ENCODE measurements around the gene VASP.

Gene VASP

DNA sequence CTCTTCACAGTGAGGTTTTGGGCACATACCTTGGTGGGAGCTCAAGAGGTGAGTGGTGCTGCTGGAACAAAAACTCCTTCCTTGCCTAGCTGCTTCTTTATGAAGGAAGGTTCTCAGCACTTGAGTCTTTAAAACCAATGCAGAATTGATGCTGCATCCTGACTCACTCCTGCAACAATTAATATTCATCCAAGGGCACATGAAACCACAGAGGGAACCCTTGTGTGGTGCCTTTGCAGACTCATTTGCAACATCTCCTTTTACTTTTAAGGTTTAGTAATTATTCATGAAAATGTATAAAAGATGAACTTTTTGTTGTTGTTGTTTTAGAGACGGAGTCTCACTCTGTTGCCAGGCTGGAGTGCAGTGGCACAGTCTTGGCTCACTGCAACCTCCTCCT is 47.2 kb downstream of the VASP start:
- TF ChIP-seq FOXP2 (optimal IDR thresholded peaks at IDR 0.05; ENCODE audit: borderline replicate concordance, extremely low read depth, extremely low read length, insufficient read depth) = no peak
- TF ChIP-seq POLR2AphosphoS5 (IDR thresholded peaks at IDR 0.05; ENCODE audit: low read depth, low read length) = no peak

DNA sequence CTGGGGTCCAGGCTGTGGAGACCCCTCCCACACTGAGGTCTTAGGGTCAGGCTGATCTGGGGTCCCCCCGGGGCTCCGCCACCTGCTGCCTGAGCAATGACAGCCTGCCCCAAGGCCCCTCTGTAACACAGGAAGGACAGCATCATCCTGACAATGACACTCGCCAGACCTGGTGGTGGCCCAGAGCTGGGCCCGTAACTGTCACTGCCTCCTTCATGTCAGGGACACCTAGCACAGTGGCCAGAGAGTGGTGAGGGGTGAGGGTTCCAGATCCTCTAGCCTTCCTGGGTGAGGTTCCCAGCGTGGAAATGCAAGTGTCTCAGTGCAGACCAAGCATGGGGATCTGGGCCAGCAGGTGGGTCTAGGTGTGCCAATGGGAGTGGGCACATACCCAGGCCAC is 49.6 kb downstream of the VASP start:
- no peak for TF ChIP-seq FOXP2 (optimal IDR thresholded peaks at IDR 0.05; ENCODE audit: borderline replicate concordance, extremely low read depth, extremely low read length, insufficient read depth)
- TF ChIP-seq, protein P1, sequence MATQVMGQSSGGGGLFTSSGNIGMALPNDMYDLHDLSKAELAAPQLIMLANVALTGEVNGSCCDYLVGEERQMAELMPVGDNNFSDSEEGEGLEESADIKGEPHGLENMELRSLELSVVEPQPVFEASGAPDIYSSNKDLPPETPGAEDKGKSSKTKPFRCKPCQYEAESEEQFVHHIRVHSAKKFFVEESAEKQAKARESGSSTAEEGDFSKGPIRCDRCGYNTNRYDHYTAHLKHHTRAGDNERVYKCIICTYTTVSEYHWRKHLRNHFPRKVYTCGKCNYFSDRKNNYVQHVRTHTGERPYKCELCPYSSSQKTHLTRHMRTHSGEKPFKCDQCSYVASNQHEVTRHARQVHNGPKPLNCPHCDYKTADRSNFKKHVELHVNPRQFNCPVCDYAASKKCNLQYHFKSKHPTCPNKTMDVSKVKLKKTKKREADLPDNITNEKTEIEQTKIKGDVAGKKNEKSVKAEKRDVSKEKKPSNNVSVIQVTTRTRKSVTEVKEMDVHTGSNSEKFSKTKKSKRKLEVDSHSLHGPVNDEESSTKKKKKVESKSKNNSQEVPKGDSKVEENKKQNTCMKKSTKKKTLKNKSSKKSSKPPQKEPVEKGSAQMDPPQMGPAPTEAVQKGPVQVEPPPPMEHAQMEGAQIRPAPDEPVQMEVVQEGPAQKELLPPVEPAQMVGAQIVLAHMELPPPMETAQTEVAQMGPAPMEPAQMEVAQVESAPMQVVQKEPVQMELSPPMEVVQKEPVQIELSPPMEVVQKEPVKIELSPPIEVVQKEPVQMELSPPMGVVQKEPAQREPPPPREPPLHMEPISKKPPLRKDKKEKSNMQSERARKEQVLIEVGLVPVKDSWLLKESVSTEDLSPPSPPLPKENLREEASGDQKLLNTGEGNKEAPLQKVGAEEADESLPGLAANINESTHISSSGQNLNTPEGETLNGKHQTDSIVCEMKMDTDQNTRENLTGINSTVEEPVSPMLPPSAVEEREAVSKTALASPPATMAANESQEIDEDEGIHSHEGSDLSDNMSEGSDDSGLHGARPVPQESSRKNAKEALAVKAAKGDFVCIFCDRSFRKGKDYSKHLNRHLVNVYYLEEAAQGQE (IDR thresholded peaks at IDR 0.05; ENCODE audit: insufficient read depth in 1 of 2, low read depth in 2 of 2, low read length in 2 of 2) = no peak
- TF ChIP-seq POLR2AphosphoS5 (IDR thresholded peaks at IDR 0.05; ENCODE audit: low read depth, low read length) = no peak
- TF ChIP-seq SIN3A (IDR thresholded peaks at IDR 0.05; ENCODE audit: borderline replicate concordance, insufficient read depth, low read length) = no peak
- no peak for TF ChIP-seq TAF1 (IDR thresholded peaks at IDR 0.05; ENCODE audit: borderline replicate concordance, insufficient read depth, low read length)

DNA sequence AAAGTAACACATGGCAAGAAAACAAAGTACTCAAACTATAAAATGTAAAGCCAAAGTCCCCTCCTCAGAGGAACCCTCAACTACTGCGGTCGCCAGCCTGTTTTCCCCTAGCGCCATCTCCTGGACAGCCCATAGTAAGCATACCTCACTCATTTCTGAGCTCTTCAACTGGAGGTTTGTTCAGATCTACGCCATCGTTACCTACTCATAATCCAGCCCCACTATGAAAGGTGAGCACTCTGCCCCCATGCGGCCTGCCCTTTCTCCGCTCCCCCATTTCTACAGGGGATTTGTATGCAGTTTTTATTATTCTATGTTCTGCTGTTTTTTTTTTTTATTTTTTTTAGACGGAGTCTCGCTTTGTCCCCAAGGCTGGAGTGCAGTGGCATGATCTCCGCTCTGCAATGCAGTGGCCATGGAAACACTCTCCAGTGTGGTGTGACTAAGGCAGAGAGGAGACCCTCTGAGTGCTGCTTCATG is 51.2 kb downstream of the VASP start:
- TF ChIP-seq POLR2AphosphoS5 (IDR thresholded peaks at IDR 0.05; ENCODE audit: low read depth, low read length) (no peak), TAF1 (IDR thresholded peaks at IDR 0.05; ENCODE audit: borderline replicate concordance, insufficient read depth, low read length) (no peak), FOXP2 (optimal IDR thresholded peaks at IDR 0.05; ENCODE audit: borderline replicate concordance, extremely low read depth, extremely low read length, insufficient read depth) (no peak), SIN3A (IDR thresholded peaks at IDR 0.05; ENCODE audit: borderline replicate concordance, insufficient read depth, low read length) (no peak)
- TF ChIP-seq, protein P1 (IDR thresholded peaks at IDR 0.05; ENCODE audit: insufficient read depth in 1 of 2, low read depth in 2 of 2, low read length in 2 of 2) = no peak

DNA sequence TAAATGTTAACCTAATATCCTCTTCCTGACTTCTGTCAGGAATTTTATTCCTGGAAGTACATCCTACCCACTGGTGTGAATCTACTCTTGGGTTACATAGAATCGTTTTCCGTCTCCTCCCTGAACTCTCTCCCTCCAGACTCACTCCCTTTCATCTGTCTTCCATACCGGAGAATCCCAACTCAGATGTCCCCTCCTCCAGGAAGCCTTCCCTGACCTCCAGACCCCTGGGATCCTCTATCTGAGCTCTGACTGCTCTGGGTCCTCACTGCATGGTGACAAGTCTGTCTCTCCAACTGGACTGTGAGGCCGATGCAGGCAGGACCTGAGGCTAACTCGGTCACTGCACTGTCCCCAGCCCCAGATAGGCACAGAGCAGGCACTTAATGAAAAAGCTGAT is 52.8 kb downstream of the VASP start:
- TF ChIP-seq SIN3A (IDR thresholded peaks at IDR 0.05; ENCODE audit: borderline replicate concordance, insufficient read depth, low read length) = no peak
- TF ChIP-seq, protein P1 (IDR thresholded peaks at IDR 0.05; ENCODE audit: insufficient read depth in 1 of 2, low read depth in 2 of 2, low read length in 2 of 2) = no peak
- no peak for TF ChIP-seq TAF1 (IDR thresholded peaks at IDR 0.05; ENCODE audit: borderline replicate concordance, insufficient read depth, low read length)
- TF ChIP-seq FOXP2 (optimal IDR thresholded peaks at IDR 0.05; ENCODE audit: borderline replicate concordance, extremely low read depth, extremely low read length, insufficient read depth) = no peak
- no peak for TF ChIP-seq POLR2AphosphoS5 (IDR thresholded peaks at IDR 0.05; ENCODE audit: low read depth, low read length)

DNA sequence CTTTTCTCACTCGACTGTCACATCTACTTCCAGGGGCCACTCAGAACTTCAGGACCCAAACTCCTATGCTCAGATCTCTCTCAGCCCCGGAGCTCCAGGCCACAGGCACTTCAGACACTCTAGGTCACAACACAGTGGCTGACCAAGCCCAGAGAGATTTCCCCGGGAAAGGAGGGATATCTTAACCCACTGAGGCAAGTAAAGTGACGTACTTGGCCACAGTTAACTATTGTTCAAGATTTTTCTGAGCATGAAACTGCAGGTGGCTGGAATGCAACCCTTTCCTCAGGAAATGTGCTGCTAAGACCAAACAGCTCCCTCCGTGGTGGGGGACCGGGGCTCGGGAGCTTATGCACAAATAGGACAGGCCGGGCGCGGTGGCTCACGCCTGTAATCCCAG is 53.4 kb downstream of the VASP start:
- TF ChIP-seq SIN3A (IDR thresholded peaks at IDR 0.05; ENCODE audit: borderline replicate concordance, insufficient read depth, low read length) (no peak), TAF1 (IDR thresholded peaks at IDR 0.05; ENCODE audit: borderline replicate concordance, insufficient read depth, low read length) (no peak), FOXP2 (optimal IDR thresholded peaks at IDR 0.05; ENCODE audit: borderline replicate concordance, extremely low read depth, extremely low read length, insufficient read depth) (no peak), POLR2AphosphoS5 (IDR thresholded peaks at IDR 0.05; ENCODE audit: low read depth, low read length) (no peak)
- TF ChIP-seq, protein P1 (IDR thresholded peaks at IDR 0.05; ENCODE audit: insufficient read depth in 1 of 2, low read depth in 2 of 2, low read length in 2 of 2) = no peak
